Activated B cell treated with CpG ODN at 0.5 μM for 24 hours (primary cell): ENCODE measurements around the gene KPRP. TPM values are rescaled to one million over a fixed set of nuclear protein-coding genes. Genes with fewer than 3 reads are reported as not detected.

Experiments
- ATAC-seq: fragments of 200-7000 bp; cut with Tn5 transposase; one replicate; pipeline ENCODE4 v1.10.0; 2021; ENCODE audit warnings: low read depth, mild to moderate bottlenecking, moderate library complexity
- CTCF ChIA-PET: fragments of 350-600 bp; sonication (Branson Sonifier 250); formaldehyde crosslinking; loops from one replicate; lab custom pipeline; 2021; ENCODE audit warnings: antibody characterized with exemption; lab: Charles Lee
- POLR2A ChIA-PET: fragments of 350-600 bp; sonication (Branson Sonifier 250); formaldehyde crosslinking; loops from one replicate; lab custom pipeline; 2021; ENCODE audit warnings: antibody characterized with exemption; lab: Charles Lee
- DNase-seq: peaks from one replicate; pipeline ENCODE4 v3.0.0; 2022
- H3K27ac Mint-ChIP-seq: one replicate; pipeline ENCODE4 v1.8.0; 2020; ENCODE audit warnings: mixed read lengths
- H3K27me3 Mint-ChIP-seq: one replicate; pipeline ENCODE4 v1.8.0; 2021; ENCODE audit warnings: mixed read lengths
- H3K36me3 Mint-ChIP-seq: one replicate; pipeline ENCODE4 v1.8.0; 2021; ENCODE audit warnings: low read depth, mixed read lengths
- H3K4me1 Mint-ChIP-seq: one replicate; pipeline ENCODE4 v1.8.0; 2021; ENCODE audit warnings: mixed read lengths
- H3K4me3 Mint-ChIP-seq: one replicate; pipeline ENCODE4 v1.8.0; 2020; ENCODE audit warnings: mild to moderate bottlenecking, mixed read lengths
- H3K9me3 Mint-ChIP-seq: one replicate; pipeline ENCODE4 v1.8.0; 2020; ENCODE audit warnings: mixed read lengths
- CTCF ChIP-seq: fragments of 200-600 bp; IDR thresholded peaks from one replicate; pipeline ENCODE4 v1.8.0; 2022; ENCODE audit warnings: antibody characterized with exemption, mild to moderate bottlenecking
- intact Hi-C: fragments of 100-400 bp; cut with micrococcal nuclease; formaldehyde crosslinking; loops from one replicate; pipeline ENCODE4 v1.15.1; 2024
- total RNA-seq: library from RNA; stranded (reverse); gene quantifications from 2 replicates; pipeline ENCODE4 v1.2.3, GENCODE V29; 2022

The KPRP gene
- total RNA-seq, 1 donor from 2014 or later = not detected

GRCh38 chr1:152737997-152738396 is 19.8 kb upstream of the KPRP start:
- peaks cover 13% of the 10 kb centered on the region for H3K27me3 Mint-ChIP-seq

GRCh38 chr1:152739841-152740240 is 18.0 kb upstream of the KPRP start:
- no peaks in the 10 kb centered on the region for H3K4me1 Mint-ChIP-seq
- ChIA-PET CTCF (no interaction called here), POLR2A (no interaction called here)
- no peak overlapping the region for H3K4me3 Mint-ChIP-seq
- intact Hi-C loops = no loop called here
- no peak for TF ChIP-seq CTCF
- H3K36me3 Mint-ChIP-seq = no peaks in the 10 kb centered on the region
- H3K9me3 Mint-ChIP-seq = no peaks in the 10 kb centered on the region
- H3K27ac Mint-ChIP-seq = no peak overlapping the region
- ATAC-seq = no peak
- H3K27me3 Mint-ChIP-seq = peaks cover 17% of the 10 kb centered on the region
- DNase-seq = no peak

More at GRCh38 chr1:152737997-152738396, 19.8 kb upstream of the KPRP start:
- ATAC-seq = no peak
- ChIA-PET CTCF (no interaction called here), POLR2A (no interaction called here)
- no peaks in the 10 kb centered on the region for H3K9me3 Mint-ChIP-seq
- no peak overlapping the region for H3K27ac Mint-ChIP-seq
- H3K4me3 Mint-ChIP-seq = no peak overlapping the region
- intact Hi-C loops = no loop called here
- no peak for TF ChIP-seq CTCF
- no peaks in the 10 kb centered on the region for H3K36me3 Mint-ChIP-seq
- no peak for DNase-seq
- no peaks in the 10 kb centered on the region for H3K4me1 Mint-ChIP-seq

GRCh38 chr1:152741656-152742055 is 16.2 kb upstream of the KPRP start:
- ATAC-seq = no peak
- no peak overlapping the region for H3K4me3 Mint-ChIP-seq
- H3K9me3 Mint-ChIP-seq = no peaks in the 10 kb centered on the region
- TF ChIP-seq CTCF = no peak
- peaks cover 18% of the 10 kb centered on the region for H3K27me3 Mint-ChIP-seq
- intact Hi-C loops = no loop called here
- H3K4me1 Mint-ChIP-seq = no peaks in the 10 kb centered on the region
- no peak for DNase-seq
- ChIA-PET POLR2A (no interaction called here), CTCF (no interaction called here)
- no peaks in the 10 kb centered on the region for H3K36me3 Mint-ChIP-seq
- no peak overlapping the region for H3K27ac Mint-ChIP-seq

- Mint-ChIP-seq H3K9me3 (no peaks in the 10 kb centered on the region), H3K27ac (no peak overlapping the region), H3K4me1 (no peaks in the 10 kb centered on the region), H3K36me3 (no peaks in the 10 kb centered on the region), H3K4me3 (no peak overlapping the region), H3K27me3 (peaks cover 12% of the 10 kb centered on the region)
- ChIA-PET POLR2A (no interaction called here), CTCF (no interaction called here)
- intact Hi-C loops = no loop called here
- no peak for TF ChIP-seq CTCF
- ATAC-seq = no peak
- no peak for DNase-seq
These were observed 14.3 kb upstream of the KPRP start for GRCh38 chr1:152743371-152744145.

- H3K4me1 Mint-ChIP-seq = no peaks in the 10 kb centered on the region
- intact Hi-C loops = no loop called here
- ATAC-seq (no peak), DNase-seq (no peak)
- TF ChIP-seq CTCF = no peak
- ChIA-PET POLR2A (no interaction called here), CTCF (interaction anchor here (0.6 kb wide), 1 partner anchor 17 kb away, joined by 3 read pairs; no protein-coding TSS in a partner anchor)
- peaks cover 12% of the 10 kb centered on the region for H3K27me3 Mint-ChIP-seq
- H3K36me3 Mint-ChIP-seq = no peaks in the 10 kb centered on the region
- H3K4me3 Mint-ChIP-seq = no peak overlapping the region
- no peak overlapping the region for H3K27ac Mint-ChIP-seq
- no peaks in the 10 kb centered on the region for H3K9me3 Mint-ChIP-seq
These were observed 12.5 kb upstream of the KPRP start for GRCh38 chr1:152745289-152745704.
